Measurements from ENCODE around the gene ACAP3. TPM values are rescaled to one million over a fixed set of nuclear protein-coding genes. Genes with fewer than 3 reads are reported as not detected.

ACAP3 gene
- total and polyA plus RNA-seq, 7 experiments from 2014 or later: 3.2 to 70.8 (median 55.1) TPM

DNA sequence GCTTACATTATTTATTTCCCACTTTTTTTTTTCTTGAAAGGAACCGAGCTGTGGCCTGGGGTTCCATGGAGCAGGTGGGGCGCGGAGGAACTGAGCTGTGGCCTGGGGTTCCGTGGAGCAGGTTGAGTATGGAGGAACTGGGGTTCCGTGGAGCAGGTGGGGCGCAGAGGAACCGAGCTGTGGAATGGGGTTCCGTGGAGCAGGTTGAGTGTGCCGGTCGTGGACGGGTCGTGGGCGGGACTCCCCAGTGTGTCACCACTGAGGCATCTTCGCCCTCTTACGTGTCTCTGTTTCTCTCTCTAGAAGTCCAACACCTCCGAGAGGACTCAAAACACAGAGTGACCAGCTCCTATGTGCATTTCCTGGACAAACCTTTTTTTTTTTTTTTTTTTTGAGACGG is 28.7 kb downstream of the ACAP3 start:
- no peak overlapping the region for H3K27ac ChIP-seq (ENCODE audit: low read depth, low read length)
- H3K9me3 Mint-ChIP-seq: no peaks in the 10 kb centered on the region
- H3K27me3 Mint-ChIP-seq: no peaks in the 10 kb centered on the region
- no peaks in the 10 kb centered on the region for H3K9me3 ChIP-seq (ENCODE audit: control insufficient read depth in 2 of 3, low read length in 3 of 3)
- no peak overlapping the region for H3K27ac Mint-ChIP-seq
- no peaks in the 10 kb centered on the region for H3K27me3 ChIP-seq (ENCODE audit: control insufficient read depth in 2 of 2, insufficient read depth in 2 of 2, low read length in 2 of 2)
- H3K4me1 Mint-ChIP-seq: peaks cover 0 to 5% (median 3%) of the 10 kb centered on the region in 7 donors
- peaks cover 0 to 6% of the 10 kb centered on the region in 2 donors for H3K4me1 ChIP-seq (ENCODE audit: control insufficient read depth in 2 of 2, insufficient read depth in 2 of 2, low read length in 2 of 2)
- no peak overlapping the region for H3K4me3 ChIP-seq (ENCODE audit: low read length)
- H3K4me3 Mint-ChIP-seq: no peak overlapping the region
- CTCF ChIA-PET: no interaction called here
- no peak for ATAC-seq
- POLR2A ChIA-PET: no interaction called here
- intact Hi-C loops (cut with micrococcal nuclease): no loop called here
- no peak for DNase-seq
- H3K36me3 Mint-ChIP-seq: no peaks in the 10 kb centered on the region
- peaks cover 0 to 2% (median 0%) of the 10 kb centered on the region in 3 experiments for H3K36me3 ChIP-seq (ENCODE audit: control insufficient read depth in 2 of 3, insufficient read depth in 3 of 3, low read length in 3 of 3)

DNA sequence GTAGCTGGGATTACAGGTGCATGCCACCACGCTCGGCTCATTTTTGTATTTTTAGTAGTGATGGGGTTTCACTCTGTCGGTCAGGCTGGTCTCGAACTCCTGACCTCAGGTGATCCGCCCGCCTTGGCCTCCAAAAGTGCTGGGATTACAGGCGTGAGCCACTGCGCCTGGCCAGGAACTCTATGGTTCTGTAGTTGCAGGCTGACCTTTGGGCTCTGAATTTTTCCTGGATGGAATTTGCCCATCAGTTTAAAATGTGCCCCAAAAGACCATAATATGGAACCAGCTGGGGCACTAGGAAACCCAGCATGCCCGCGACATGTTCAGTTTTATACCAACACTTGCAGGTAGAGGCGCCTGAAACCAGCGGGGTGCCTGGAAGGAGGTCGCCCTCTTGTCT is 29.1 kb downstream of the ACAP3 start:
- Histone ChIP-seq H3K36me3 (ENCODE audit: control insufficient read depth in 2 of 3, insufficient read depth in 3 of 3, low read length in 3 of 3) (peaks cover 0 to 3% (median 0%) of the 10 kb centered on the region in 3 experiments), H3K27ac (ENCODE audit: low read depth, low read length) (no peak overlapping the region), H3K4me1 (ENCODE audit: control insufficient read depth in 2 of 2, insufficient read depth in 2 of 2, low read length in 2 of 2) (peaks cover 0 to 6% of the 10 kb centered on the region in 2 donors), H3K9me3 (ENCODE audit: control insufficient read depth in 2 of 3, low read length in 3 of 3) (no peaks in the 10 kb centered on the region), H3K27me3 (ENCODE audit: control insufficient read depth in 2 of 2, insufficient read depth in 2 of 2, low read length in 2 of 2) (no peaks in the 10 kb centered on the region), H3K4me3 (ENCODE audit: low read length) (no peak overlapping the region)
- no peak overlapping the region for H3K4me3 Mint-ChIP-seq
- no peak for ATAC-seq
- no peak for DNase-seq
- H3K27me3 Mint-ChIP-seq: no peaks in the 10 kb centered on the region
- H3K27ac Mint-ChIP-seq: no peak overlapping the region
- H3K9me3 Mint-ChIP-seq: no peaks in the 10 kb centered on the region
- ChIA-PET POLR2A (no interaction called here), CTCF (no interaction called here)
- intact Hi-C loops (cut with micrococcal nuclease): no loop called here
- no peaks in the 10 kb centered on the region for H3K36me3 Mint-ChIP-seq
- H3K4me1 Mint-ChIP-seq: peaks cover 0 to 5% (median 3%) of the 10 kb centered on the region in 7 donors

GRCh38 chr1:1275836-1276235 is 31.9 kb downstream of the ACAP3 start:
- H3K4me1 ChIP-seq (ENCODE audit: control insufficient read depth in 2 of 2, insufficient read depth in 2 of 2, low read length in 2 of 2): peaks cover 22 to 27% of the 10 kb centered on the region in 2 donors
- H3K9me3 Mint-ChIP-seq: no peaks in the 10 kb centered on the region
- no peak for ATAC-seq
- peaks cover 9 to 28% (median 22%) of the 10 kb centered on the region in 7 donors for H3K4me1 Mint-ChIP-seq
- H3K36me3 ChIP-seq (ENCODE audit: control insufficient read depth in 2 of 3, insufficient read depth in 3 of 3, low read length in 3 of 3): peaks cover 0 to 7% (median 0%) of the 10 kb centered on the region in 3 experiments
- peak overlapping the region in 9 of 10 donors; percentile 2 to 81 (median 59) for H3K4me3 Mint-ChIP-seq
- ChIA-PET CTCF (no interaction called here), POLR2A (no interaction called here)
- H3K27ac ChIP-seq (ENCODE audit: low read depth, low read length): no peak overlapping the region
- no peaks in the 10 kb centered on the region for H3K27me3 ChIP-seq (ENCODE audit: control insufficient read depth in 2 of 2, insufficient read depth in 2 of 2, low read length in 2 of 2)
- DNase-seq: no peak
- no peak overlapping the region for H3K4me3 ChIP-seq (ENCODE audit: low read length)
- intact Hi-C loops (cut with micrococcal nuclease): loop anchor here in 1 of 2 donors (2.0 kb wide), 1 partner anchor 123 kb away; the partner anchor contains the start of gene CCNL2
- H3K9me3 ChIP-seq (ENCODE audit: control insufficient read depth in 2 of 3, low read length in 3 of 3): no peaks in the 10 kb centered on the region
- H3K27ac Mint-ChIP-seq: peak overlapping the region in 4 of 9 donors; percentile 6 to 82 (median 48)
- H3K36me3 Mint-ChIP-seq: peaks cover 0 to 9% (median 0%) of the 10 kb centered on the region in 5 donors
- no peaks in the 10 kb centered on the region for H3K27me3 Mint-ChIP-seq

DNA sequence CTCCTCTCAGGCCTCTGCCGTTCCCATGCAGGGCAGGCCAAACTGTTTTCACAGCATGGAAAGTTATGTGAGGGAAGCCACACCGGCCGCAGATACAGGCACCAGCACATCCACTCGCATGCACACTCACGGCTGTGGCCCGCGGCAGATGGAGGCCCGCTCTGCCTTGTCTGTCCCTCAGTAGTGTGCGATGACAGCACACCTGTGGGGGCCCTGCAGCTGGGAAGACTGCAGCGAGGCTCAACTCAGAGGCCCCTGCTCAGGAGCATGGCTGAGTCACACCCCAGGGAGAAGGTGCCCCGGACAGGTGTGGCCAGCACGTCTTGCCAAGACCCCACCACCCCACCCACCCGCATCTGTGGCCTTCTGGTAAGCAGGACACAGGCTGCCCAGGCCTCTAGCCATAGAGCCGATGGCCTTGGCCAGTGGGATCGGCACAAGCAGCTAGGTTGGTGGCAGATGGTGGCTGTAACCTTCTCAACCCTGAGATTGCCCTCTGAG is 32.7 kb downstream of the ACAP3 start:
- H3K27me3 ChIP-seq (ENCODE audit: control insufficient read depth in 2 of 2, insufficient read depth in 2 of 2, low read length in 2 of 2): no peaks in the 10 kb centered on the region
- intact Hi-C loops (cut with micrococcal nuclease): loop anchor here (2.0 to 5.0 kb wide), 3 partner anchors 63 to 243 kb away; partner anchors contain the start of genes CCNL2 (in 1 of the 2) and TNFRSF4 (in 1 of the 2)
- H3K36me3 ChIP-seq (ENCODE audit: control insufficient read depth in 2 of 3, insufficient read depth in 3 of 3, low read length in 3 of 3): peaks cover 0 to 8% (median 0%) of the 10 kb centered on the region in 3 experiments
- H3K27ac Mint-ChIP-seq: peak overlapping the region in 3 of 9 donors; percentile 24 to 62 (median 48)
- no peaks in the 10 kb centered on the region for H3K27me3 Mint-ChIP-seq
- peaks cover 18 to 37% (median 30%) of the 10 kb centered on the region in 7 donors for H3K4me1 Mint-ChIP-seq
- POLR2A ChIA-PET: no interaction called here
- ATAC-seq: no peak
- H3K36me3 Mint-ChIP-seq: peaks cover 0 to 11% (median 0%) of the 10 kb centered on the region in 5 donors
- peak overlapping the region; percentile 61 for H3K4me3 ChIP-seq (ENCODE audit: low read length)
- no peak overlapping the region for H3K27ac ChIP-seq (ENCODE audit: low read depth, low read length)
- no peaks in the 10 kb centered on the region for H3K9me3 ChIP-seq (ENCODE audit: control insufficient read depth in 2 of 3, low read length in 3 of 3)
- DNase-seq: no peak
- CTCF ChIA-PET: no interaction called here
- H3K4me1 ChIP-seq (ENCODE audit: control insufficient read depth in 2 of 2, insufficient read depth in 2 of 2, low read length in 2 of 2): peaks cover 28 to 35% of the 10 kb centered on the region in 2 donors
- H3K4me3 Mint-ChIP-seq: peak overlapping the region; percentile 52 to 90 (median 68)
- no peaks in the 10 kb centered on the region for H3K9me3 Mint-ChIP-seq

GRCh38 chr1:1274299-1274930 is 33.3 kb downstream of the ACAP3 start:
- Mint-ChIP-seq H3K27ac (peak overlapping the region in 3 of 9 donors; percentile 24 to 62 (median 48)), H3K4me3 (peak overlapping the region; percentile 52 to 90 (median 68)), H3K9me3 (no peaks in the 10 kb centered on the region), H3K27me3 (no peaks in the 10 kb centered on the region), H3K36me3 (peaks cover 0 to 11% (median 0%) of the 10 kb centered on the region in 5 donors), H3K4me1 (peaks cover 21 to 42% (median 35%) of the 10 kb centered on the region in 7 donors)
- H3K9me3 ChIP-seq (ENCODE audit: control insufficient read depth in 2 of 3, low read length in 3 of 3): no peaks in the 10 kb centered on the region
- H3K27me3 ChIP-seq (ENCODE audit: control insufficient read depth in 2 of 2, insufficient read depth in 2 of 2, low read length in 2 of 2): no peaks in the 10 kb centered on the region
- intact Hi-C loops (cut with micrococcal nuclease): loop anchor here (2.0 to 5.0 kb wide), 3 partner anchors 62 to 242 kb away; partner anchors contain the start of genes CCNL2 (in 1 of the 2) and TNFRSF4 (in 1 of the 2)
- CTCF ChIA-PET: interaction anchor here (1.0 kb wide), 1 partner anchor 13 kb away, joined by 3 read pairs; no protein-coding TSS in a partner anchor
- POLR2A ChIA-PET: interaction anchor here (0.6 to 1.8 kb wide), 6 partner anchors 23 to 285 kb away, joined by 4 to 6 read pairs (median 4); partner anchors contain the start of gene CCNL2
- peak overlapping the region; percentile 61 for H3K4me3 ChIP-seq (ENCODE audit: low read length)
- peak overlapping the region; percentile 90 for H3K27ac ChIP-seq (ENCODE audit: low read depth, low read length)
- peaks cover 0 to 8% (median 0%) of the 10 kb centered on the region in 3 experiments for H3K36me3 ChIP-seq (ENCODE audit: control insufficient read depth in 2 of 3, insufficient read depth in 3 of 3, low read length in 3 of 3)
- peaks cover 28 to 39% of the 10 kb centered on the region in 2 donors for H3K4me1 ChIP-seq (ENCODE audit: control insufficient read depth in 2 of 2, insufficient read depth in 2 of 2, low read length in 2 of 2)
- no peak for ATAC-seq
- no peak for DNase-seq

DNA sequence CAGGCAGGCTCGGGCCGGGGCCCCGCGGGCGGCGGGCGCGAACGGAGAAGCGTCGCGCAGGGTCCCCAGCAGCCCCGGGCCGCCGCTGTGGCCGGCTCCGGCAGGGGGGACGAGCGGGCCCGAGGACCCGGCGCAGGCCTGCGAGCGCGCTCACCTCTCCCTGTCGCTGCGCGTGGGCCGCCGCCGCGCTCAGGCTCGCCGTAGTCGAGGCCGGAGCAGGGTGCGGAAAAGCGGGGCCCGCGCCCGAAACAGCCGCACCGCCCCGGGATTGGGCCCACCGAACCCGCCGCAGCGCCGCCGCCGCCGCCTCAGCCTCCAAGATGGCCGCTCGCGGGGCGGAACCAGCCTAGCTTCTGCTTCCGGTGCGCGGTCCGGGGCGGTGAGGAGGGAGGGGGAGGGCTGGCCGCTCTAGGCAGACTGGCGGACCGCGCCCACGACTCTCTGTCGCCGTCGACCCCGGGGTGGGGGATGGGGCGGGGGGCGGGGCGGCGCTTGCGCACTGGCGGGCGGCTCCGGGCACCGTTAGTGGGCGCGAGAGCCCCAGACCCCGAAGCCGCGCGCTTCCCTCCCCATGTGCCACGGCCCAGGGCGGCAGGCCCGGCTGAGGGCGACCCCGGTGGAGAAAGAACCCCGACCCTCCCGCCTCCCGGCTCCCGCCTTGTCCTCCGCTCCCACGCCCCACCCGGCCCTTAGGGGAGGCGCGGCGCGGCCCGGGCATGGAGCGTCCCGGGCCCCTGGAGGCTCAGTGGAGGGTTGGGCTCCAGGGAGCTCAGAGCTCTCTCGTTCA is 34.0 kb downstream of the ACAP3 start, which contains the start of gene UBE2J2:
UBE2J2 (minus strand) TSS at position 343 of the 787 bp plus-strand sequence. CDS start 5,862 bp downstream, outside the sequence.
- peaks cover 0 to 11% (median 0%) of the 10 kb centered on the region in 5 donors for H3K36me3 Mint-ChIP-seq
- Histone ChIP-seq H3K27ac (ENCODE audit: low read depth, low read length) (peak within 1 kb of the TSS; percentile 90), H3K4me1 (ENCODE audit: control insufficient read depth in 2 of 2, insufficient read depth in 2 of 2, low read length in 2 of 2) (peaks cover 28 to 39% of the 10 kb centered on the region in 2 donors), H3K4me3 (ENCODE audit: low read length) (peak within 1 kb of the TSS; percentile 77), H3K27me3 (ENCODE audit: control insufficient read depth in 2 of 2, insufficient read depth in 2 of 2, low read length in 2 of 2) (no peaks in the 10 kb centered on the region), H3K9me3 (ENCODE audit: control insufficient read depth in 2 of 3, low read length in 3 of 3) (no peaks in the 10 kb centered on the region), H3K36me3 (ENCODE audit: control insufficient read depth in 2 of 3, insufficient read depth in 3 of 3, low read length in 3 of 3) (peaks cover 0 to 9% (median 0%) of the 10 kb centered on the region in 3 experiments)
- H3K4me1 Mint-ChIP-seq: peaks cover 21 to 45% (median 35%) of the 10 kb centered on the region in 7 donors
- peak within 1 kb of the TSS; percentile 36 to 94 (median 83) for H3K27ac Mint-ChIP-seq
- intact Hi-C loops (cut with micrococcal nuclease): loop anchor here (1.0 to 5.0 kb wide), 9 partner anchors 23 to 241 kb away; partner anchors contain the start of genes B3GALT6 (in 2 of the 2), C1orf159 (in 2 of the 2), PUSL1 (in 2 of the 2) and SDF4 (in 2 of the 2)
- peak; percentile 83 to 92 (median 90) for DNase-seq
- peak within 1 kb of the TSS; percentile 79 to 92 (median 88) for H3K4me3 Mint-ChIP-seq
- no peaks in the 10 kb centered on the region for H3K9me3 Mint-ChIP-seq
- peak; percentile 99 for ATAC-seq
- POLR2A ChIA-PET: interaction anchor here (0.6 to 1.8 kb wide), 6 partner anchors 23 to 285 kb away, joined by 4 to 6 read pairs (median 4); partner anchors contain the start of gene CCNL2
- CTCF ChIA-PET: interaction anchor here (1.0 kb wide), 1 partner anchor 12 kb away, joined by 3 read pairs; no protein-coding TSS in a partner anchor
- H3K27me3 Mint-ChIP-seq: no peaks in the 10 kb centered on the region
